Brain microvascular endothelial cell (primary cell): ENCODE measurements around the gene SFTPA2.
"Not testable (repeated sequence)": the region's sequence is repeated elsewhere in the genome, so short reads cannot be mapped to it uniquely, and the experiment has no call there.

ENCODE experiments used
- DNase-seq: peaks from one replicate; pipeline ENCODE4 v3.0.0-alpha.2; 2020
- H3K27ac ChIP-seq: fragments of 250-450 bp; sonication (Bioruptor Pico); 2 replicates; pipeline ENCODE4 v1.5.1; 2020; ENCODE audit warnings: mild to moderate bottlenecking, moderate library complexity
- H3K27me3 ChIP-seq: fragments of 250-450 bp; sonication (Bioruptor Pico); replicated peaks from 2 replicates; pipeline ENCODE4 v1.5.1; 2020; ENCODE audit warnings: mild to moderate bottlenecking
- H3K36me3 ChIP-seq: fragments of 250-450 bp; sonication (Bioruptor Pico); replicated peaks from 2 replicates; pipeline ENCODE4 v1.5.1; 2020; ENCODE audit warnings: mild to moderate bottlenecking
- H3K4me3 ChIP-seq: 2 replicates; pipeline ENCODE4 v1.5.1; 2011; ENCODE audit warnings: low read depth, mild to moderate bottlenecking, control low read depth, low read length, moderate library complexity
- CTCF ChIP-seq: IDR thresholded peaks from 2 replicates; pipeline ENCODE4 v1.5.1; 2011; ENCODE audit warnings: low read depth, mild to moderate bottlenecking, moderate library complexity, low read length, control low read depth, inconsistent platforms; ENCODE audit errors: missing control alignments
- in situ Hi-C: cut with HindIII; loops from 2 replicates; pipeline ENCODE4 v1.10.0; 2017; ENCODE audit warnings: low sequenced_read_pairs, low pct_ligation_motif_present

Gene SFTPA2

DNA sequence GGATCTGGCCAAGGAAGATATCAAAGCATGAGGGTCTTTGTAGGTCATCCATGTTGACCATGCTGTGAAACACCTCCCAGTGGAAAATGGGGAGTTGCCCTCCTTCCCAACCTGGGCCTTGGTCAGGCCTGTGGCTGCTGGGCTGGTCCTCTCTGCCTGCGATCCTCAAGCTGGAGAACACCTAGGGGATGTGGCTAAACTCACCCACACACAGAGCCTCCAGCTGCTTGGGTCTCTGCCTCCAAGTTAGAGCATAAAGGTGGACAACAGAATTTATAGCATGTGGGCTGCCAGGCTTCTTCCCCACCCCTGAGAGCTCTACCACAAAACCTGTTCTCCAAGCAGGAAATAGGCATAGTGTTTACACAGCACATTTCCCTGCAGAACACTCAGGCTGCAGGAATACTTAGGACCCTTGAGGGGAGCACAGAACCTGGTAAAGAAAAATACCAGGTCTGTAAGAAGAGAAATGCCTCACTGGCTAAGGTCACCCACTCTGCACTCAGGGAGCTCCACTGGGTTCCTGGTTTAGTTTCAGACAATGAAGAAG, at the start of gene SFTPA2:
TSS of gene SFTPA2 (minus strand) at position 248 of the 550 bp plus-strand sequence. CDS start 924 bp downstream, outside the sequence.
- no peak for TF ChIP-seq CTCF
- Histone ChIP-seq H3K36me3 (no peaks in the 10 kb centered on the region), H3K27me3 (peaks cover 2% of the 10 kb centered on the region), H3K27ac (no peak within 1 kb of the TSS), H3K4me3 (no peak within 1 kb of the TSS)
- DNase-seq = no peak
- in situ Hi-C loops = no loop called here

DNA sequence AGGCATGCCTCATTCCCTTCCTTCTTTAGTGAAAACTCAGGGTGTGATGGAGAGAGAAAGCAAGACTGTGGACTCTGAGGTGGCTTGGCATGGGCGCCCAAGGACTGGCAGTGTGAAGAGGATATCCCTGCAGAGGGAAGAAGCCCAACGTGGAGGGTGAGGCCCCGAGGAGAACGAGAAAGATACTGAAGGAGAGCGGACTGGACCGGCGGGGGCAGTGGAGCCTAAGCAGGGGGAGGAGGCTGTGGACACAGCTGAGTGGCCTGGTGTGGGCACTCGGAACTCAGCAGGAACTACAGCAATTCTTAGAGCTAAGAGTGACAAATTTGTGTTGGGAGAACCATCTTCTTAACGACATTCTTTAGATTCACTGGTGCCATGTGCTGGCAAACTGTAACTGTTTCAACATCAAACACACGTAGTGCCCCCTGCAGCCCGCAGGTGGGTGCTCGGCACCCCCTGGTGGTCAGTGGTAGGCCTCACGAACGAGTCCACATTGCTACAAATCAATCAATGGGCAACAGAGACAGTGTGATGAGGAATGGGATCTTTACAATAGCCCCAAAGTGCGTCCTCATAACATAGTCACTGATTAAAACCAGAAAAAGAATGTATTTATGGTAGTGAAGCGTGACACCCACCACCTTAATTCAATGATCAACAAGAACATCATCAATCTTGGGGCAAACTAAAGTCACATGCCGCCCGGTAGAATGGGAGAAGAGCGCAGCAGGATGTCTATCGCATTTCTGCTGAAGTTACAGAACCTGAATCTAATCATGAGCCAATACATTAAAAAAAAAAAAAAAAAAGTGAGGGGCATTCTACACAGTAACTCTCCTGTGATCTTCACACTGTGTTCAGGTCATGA, 48.5 kb upstream of the SFTPA2 start:
- no peak for DNase-seq
- H3K4me3 ChIP-seq = no peak overlapping the region
- TF ChIP-seq CTCF = peak; percentile 86

DNA sequence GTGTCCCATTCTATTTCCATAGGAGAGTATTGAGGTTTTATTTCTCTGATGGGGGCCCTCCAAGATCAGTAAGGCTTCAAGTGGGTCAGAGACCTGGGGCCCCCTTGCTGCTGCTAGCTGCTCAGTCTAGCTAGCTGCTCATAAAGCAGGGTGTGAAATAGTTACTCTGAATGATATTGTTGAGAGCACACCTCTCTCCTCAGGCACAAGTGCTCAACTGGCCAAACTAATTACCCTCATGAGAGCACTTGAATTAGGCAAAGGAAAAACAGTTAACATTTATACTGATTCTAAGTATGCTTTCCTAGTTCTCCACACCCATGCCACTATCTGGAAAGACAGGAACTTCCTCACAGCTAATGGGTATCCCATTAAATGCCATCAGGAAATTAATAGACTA, 45.1 kb upstream of the SFTPA2 start:
- Histone ChIP-seq H3K27me3 (no peaks in the 10 kb centered on the region), H3K27ac (no peak overlapping the region), H3K4me3 (no peak overlapping the region), H3K36me3 (no peaks in the 10 kb centered on the region)
- in situ Hi-C loops = no loop called here
- no peak for TF ChIP-seq CTCF
- no peak for DNase-seq

More for the DNA sequence above, 48.5 kb upstream of the SFTPA2 start:
- in situ Hi-C loops = no loop called here
- Histone ChIP-seq H3K36me3 (no peaks in the 10 kb centered on the region), H3K27ac (no peak overlapping the region), H3K27me3 (no peaks in the 10 kb centered on the region)

DNA sequence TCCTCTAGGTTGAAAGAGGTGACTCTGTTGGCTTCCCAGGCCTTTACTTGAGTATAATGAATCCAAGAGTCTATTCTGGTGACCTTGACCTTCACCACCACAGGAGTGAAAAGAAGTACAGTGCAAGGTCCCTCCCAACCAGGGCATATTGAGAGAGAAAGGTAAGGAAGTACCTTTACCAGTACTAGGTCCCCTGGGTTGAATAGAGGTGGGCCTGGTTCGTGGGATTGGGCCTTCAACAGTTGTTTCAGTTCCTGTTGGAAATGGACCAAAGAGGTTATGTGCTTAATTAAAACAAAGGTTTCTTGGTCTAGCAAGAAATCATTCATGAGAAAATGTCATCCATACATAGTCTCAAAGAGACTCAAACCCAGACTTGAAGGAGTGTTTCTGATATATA, 44.1 kb upstream of the SFTPA2 start:
- no peak overlapping the region for H3K27ac ChIP-seq
- DNase-seq = no peak
- TF ChIP-seq CTCF = no peak
- in situ Hi-C loops = no loop called here
- no peaks in the 10 kb centered on the region for H3K27me3 ChIP-seq
- no peak overlapping the region for H3K4me3 ChIP-seq
- H3K36me3 ChIP-seq = no peaks in the 10 kb centered on the region

DNA sequence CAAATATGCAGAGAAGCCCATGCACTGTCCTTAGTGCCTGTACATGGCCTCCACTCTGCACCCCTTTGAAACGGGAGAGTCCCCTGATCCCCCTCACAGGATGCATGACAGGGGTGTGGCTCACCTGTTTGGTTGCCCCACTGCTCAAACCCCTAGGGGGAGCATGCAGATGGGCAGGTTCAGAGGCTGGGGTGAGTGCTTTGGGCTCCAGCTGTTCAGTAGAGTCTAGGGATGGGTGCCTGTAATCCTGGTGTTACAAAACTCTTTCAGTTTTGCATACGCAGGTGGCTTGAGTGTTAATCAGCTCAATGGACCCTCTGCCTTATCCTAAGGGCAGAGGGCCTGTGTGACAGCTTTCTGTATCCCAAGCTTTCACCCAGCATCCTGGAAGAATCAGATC, 42.7 kb upstream of the SFTPA2 start:
- H3K27ac ChIP-seq = no peak overlapping the region
- in situ Hi-C loops = no loop called here
- DNase-seq = no peak
- no peaks in the 10 kb centered on the region for H3K27me3 ChIP-seq
- no peaks in the 10 kb centered on the region for H3K36me3 ChIP-seq
- no peak for TF ChIP-seq CTCF
- no peak overlapping the region for H3K4me3 ChIP-seq

DNA sequence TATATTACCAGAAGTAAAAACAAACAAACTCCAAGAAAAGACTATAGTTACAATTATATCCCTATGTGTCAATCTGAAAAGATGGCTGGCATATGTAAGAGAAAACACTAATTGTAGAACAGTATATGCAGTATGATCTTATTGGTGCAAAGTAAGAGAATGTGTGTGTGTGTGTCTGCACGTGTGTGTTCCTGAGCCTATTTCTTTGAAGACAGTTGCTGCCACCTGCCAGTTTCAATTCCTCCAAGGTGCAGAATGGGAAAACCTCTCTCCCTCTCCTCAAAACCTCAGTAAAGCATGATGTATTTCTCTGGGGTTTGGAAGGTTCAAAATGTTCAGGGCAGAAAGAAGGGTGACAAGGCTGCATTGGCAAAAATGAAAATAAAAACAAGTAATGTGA, 41.7 kb upstream of the SFTPA2 start:
- no peaks in the 10 kb centered on the region for H3K36me3 ChIP-seq
- no peak for DNase-seq
- no peaks in the 10 kb centered on the region for H3K27me3 ChIP-seq
- in situ Hi-C loops = no loop called here
- H3K27ac ChIP-seq = no peak overlapping the region
- TF ChIP-seq CTCF = no peak
- no peak overlapping the region for H3K4me3 ChIP-seq

GRCh38 chr10:79599644-79600043, 39.4 kb upstream of the SFTPA2 start:
- H3K27me3 ChIP-seq = not testable (repeated sequence)

More at GRCh38 chr10:79599644-79600043, 39.4 kb upstream of the SFTPA2 start:
- H3K4me3 ChIP-seq, H3K36me3 ChIP-seq, H3K27ac ChIP-seq, in situ Hi-C loops, DNase-seq: not testable (repeated sequence)
